ENCODE data around the gene RFLNA.

- TF ChIP-seq, protein P1, sequence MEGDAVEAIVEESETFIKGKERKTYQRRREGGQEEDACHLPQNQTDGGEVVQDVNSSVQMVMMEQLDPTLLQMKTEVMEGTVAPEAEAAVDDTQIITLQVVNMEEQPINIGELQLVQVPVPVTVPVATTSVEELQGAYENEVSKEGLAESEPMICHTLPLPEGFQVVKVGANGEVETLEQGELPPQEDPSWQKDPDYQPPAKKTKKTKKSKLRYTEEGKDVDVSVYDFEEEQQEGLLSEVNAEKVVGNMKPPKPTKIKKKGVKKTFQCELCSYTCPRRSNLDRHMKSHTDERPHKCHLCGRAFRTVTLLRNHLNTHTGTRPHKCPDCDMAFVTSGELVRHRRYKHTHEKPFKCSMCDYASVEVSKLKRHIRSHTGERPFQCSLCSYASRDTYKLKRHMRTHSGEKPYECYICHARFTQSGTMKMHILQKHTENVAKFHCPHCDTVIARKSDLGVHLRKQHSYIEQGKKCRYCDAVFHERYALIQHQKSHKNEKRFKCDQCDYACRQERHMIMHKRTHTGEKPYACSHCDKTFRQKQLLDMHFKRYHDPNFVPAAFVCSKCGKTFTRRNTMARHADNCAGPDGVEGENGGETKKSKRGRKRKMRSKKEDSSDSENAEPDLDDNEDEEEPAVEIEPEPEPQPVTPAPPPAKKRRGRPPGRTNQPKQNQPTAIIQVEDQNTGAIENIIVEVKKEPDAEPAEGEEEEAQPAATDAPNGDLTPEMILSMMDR (conservative IDR thresholded peaks at IDR 0.05 in 1 of 2, IDR thresholded peaks at IDR 0.05 in 1 of 2; ENCODE audit: extremely low read depth in 1 of 2, insufficient read depth in 1 of 2, low read depth in 1 of 2, low read length in 2 of 2) = no peak
- no peak for TF ChIP-seq EZH2 (IDR thresholded peaks at IDR 0.05; ENCODE audit: borderline replicate concordance, low read length)
These were observed 53.9 kb downstream of the RFLNA start for GRCh38 chr12:124348659-124349380.
